Epithelial cell of proximal tubule (primary cell): Measurements from ENCODE around the gene CRISP1. TPM values are rescaled to one million over a fixed set of nuclear protein-coding genes. Genes with fewer than 3 reads are reported as not detected.

Source experiments
- DNase-seq: peaks from one replicate; pipeline ENCODE4 v3.0.0-alpha.2; 2011; ENCODE audit warnings: low read depth
- H3K4me3 ChIP-seq: 2 replicates; pipeline ENCODE4 v1.5.1; 2011; ENCODE audit warnings: low read depth, mild to moderate bottlenecking, low read length
- total RNA-seq: library from RNA; depleted of rRNA; stranded (reverse); fragments of >200 nt; gene quantifications from 2 replicates; pipeline ENCODE4 v1.2.3, GENCODE V29; 2015
- TF ChIP-seq, protein P1 (sequence below): conservative IDR thresholded peaks from 2 replicates; pipeline ENCODE4 v1.5.1; 2012; ENCODE audit warnings: low read depth, mild to moderate bottlenecking, low read length

CRISP1 gene, protein sequence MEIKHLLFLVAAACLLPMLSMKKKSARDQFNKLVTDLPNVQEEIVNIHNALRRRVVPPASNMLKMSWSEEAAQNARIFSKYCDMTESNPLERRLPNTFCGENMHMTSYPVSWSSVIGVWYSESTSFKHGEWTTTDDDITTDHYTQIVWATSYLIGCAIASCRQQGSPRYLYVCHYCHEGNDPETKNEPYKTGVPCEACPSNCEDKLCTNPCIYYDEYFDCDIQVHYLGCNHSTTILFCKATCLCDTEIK
- total RNA-seq: not detected in 2 replicates

DNA sequence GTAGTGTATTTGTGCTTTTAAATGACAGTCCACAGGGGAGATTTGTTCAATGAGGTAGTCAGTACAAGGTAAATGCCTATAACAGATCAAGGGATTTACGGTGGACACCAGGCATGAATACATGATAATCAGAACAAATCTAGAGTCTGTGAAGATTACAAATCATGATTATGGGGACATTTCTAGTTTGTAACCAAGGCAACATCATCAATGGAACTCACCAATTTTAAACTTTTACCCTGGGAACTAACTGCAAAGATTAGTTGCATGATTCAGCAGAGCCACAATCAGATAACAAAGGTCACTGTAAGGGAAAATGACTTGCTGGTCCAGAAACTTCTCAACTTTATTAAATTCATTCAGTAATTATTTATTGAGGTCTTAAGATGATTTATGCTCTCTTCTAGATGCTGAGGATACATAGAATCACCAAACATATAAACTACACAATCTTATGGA is at the start of gene CRISP1:
Gene CRISP1 (minus strand): TSS at position 51 of the 459 bp plus-strand sequence. CDS start 9,135 bp downstream, outside the sequence.
- no peak within 1 kb of the TSS for H3K4me3 ChIP-seq
- TF ChIP-seq, protein P1, sequence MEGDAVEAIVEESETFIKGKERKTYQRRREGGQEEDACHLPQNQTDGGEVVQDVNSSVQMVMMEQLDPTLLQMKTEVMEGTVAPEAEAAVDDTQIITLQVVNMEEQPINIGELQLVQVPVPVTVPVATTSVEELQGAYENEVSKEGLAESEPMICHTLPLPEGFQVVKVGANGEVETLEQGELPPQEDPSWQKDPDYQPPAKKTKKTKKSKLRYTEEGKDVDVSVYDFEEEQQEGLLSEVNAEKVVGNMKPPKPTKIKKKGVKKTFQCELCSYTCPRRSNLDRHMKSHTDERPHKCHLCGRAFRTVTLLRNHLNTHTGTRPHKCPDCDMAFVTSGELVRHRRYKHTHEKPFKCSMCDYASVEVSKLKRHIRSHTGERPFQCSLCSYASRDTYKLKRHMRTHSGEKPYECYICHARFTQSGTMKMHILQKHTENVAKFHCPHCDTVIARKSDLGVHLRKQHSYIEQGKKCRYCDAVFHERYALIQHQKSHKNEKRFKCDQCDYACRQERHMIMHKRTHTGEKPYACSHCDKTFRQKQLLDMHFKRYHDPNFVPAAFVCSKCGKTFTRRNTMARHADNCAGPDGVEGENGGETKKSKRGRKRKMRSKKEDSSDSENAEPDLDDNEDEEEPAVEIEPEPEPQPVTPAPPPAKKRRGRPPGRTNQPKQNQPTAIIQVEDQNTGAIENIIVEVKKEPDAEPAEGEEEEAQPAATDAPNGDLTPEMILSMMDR: no peak
- no peak for DNase-seq

- TF ChIP-seq, protein P1: no peak
- no peak overlapping the region for H3K4me3 ChIP-seq
- DNase-seq: no peak
Measured at GRCh38 chr6:49915035-49915434, 48.7 kb upstream of the CRISP1 start.

DNA sequence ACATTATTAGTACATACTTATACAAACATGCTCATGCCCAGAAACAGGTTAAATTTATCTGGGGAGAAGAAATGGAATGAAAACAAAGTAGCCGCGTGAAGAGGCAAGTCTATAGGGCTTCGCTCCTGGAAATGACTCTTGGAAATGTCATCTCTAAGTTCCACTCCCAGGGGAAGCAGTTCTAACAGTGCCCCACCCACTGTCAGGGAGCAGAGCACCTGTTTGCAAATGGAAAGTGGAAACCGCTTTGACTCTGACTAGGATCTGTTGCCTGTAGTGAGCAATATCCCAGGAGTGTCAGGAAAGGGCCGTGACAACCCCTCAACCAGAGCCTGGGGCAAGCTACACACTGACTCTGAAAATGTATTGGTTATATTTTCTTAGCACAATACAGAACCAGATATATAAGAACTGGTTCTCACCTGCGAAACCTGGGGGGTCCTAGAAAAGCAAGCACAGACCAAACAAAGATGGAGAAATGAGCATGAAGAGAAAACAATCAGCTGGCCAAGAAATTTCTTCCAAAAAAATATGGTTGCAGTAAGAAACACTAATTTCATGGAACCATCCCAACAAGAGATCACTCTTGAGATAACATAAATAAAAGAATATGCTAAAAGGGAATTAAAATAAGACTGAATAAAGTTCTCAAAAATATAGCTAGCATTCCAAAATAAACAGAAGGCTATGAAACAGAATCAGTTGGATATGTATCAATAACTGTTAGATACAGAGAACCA is 47.5 kb upstream of the CRISP1 start:
- TF ChIP-seq, protein P1: no peak
- DNase-seq: no peak
- no peak overlapping the region for H3K4me3 ChIP-seq

DNA sequence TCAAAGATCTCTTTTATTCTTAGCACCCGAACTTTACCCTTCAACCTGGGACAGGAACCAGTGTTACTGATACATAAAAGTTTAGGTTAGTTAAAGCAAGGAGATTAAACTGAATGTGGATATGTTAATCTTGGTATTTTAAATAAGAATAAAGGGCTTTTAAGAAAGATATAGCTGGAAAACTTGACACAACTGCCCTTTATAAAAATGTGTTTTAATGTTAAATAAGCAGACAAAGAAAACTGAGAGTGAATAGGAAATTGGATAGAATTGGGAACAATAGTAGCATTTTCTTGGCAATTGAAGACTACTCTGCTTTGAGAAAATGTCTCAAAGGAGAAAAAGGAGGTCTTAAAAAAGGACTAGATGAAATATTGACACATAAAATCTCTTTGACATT is 45.9 kb upstream of the CRISP1 start:
- no peak overlapping the region for H3K4me3 ChIP-seq
- TF ChIP-seq, protein P1: no peak
- no peak for DNase-seq

DNA sequence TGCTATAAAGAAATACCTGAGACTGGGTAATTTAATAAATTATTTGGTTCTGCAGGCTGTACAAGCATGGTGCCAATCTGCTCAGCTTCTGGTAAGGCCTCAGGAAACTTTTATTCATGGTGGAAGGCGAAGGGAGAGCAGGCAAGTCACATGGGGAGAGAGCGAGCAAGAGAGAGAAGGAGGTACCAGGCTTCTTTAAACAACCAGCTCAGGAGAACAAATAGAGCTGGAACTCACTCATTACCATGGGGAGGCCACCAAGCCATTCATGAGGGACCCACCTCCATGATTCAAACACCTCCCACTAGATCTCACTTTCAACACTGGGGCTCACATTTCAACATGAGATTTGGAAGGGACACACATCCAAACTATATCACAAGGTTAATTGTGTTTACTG is 44.9 kb upstream of the CRISP1 start:
- no peak for DNase-seq
- TF ChIP-seq, protein P1: no peak
- H3K4me3 ChIP-seq: no peak overlapping the region

DNA sequence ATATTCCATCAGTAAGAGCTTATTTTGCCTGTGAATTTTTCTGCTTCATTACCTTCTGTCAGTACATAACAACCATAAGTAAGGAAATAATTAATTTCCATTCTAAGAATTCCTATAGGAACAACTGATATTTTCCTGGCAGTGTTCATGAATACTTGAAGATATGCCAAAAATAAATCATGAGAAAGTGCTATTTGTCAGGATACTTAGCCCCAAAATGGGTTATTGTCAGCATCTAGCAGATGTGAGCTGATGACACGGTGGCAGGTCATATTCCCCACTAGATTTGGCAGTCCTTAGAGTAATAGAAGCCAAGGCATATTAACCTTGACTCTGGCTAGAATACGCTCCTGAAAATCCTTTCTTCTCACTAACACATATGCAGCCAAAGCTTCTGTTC is 43.2 kb upstream of the CRISP1 start:
- DNase-seq: no peak
- no peak overlapping the region for H3K4me3 ChIP-seq
- TF ChIP-seq, protein P1: no peak

DNA sequence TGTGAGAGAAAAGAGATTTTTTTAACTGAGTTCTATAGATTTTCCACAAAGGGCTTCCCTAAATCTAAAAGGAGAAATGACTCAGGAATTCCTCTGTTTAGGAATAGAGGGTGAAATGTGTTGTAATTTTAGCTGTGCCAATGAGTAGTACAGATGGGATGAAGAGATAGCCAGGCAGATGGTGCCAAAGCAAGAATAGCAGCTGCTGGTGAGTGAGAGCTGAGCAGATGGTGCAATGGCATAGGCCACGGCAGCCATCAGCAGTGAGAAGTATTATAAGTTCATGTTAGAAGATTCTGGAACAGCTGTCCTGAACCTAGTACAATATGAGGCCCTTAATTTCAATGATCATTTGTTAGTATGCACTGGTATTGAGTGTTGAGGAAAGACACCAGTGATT is 40.2 kb upstream of the CRISP1 start:
- H3K4me3 ChIP-seq: no peak overlapping the region
- TF ChIP-seq, protein P1: no peak
- no peak for DNase-seq
